Measurements from ENCODE around the gene SIPA1L3.

SIPA1L3 gene

GRCh38 chr19:38218204-38218603 is 311.2 kb downstream of the SIPA1L3 start:
- H3K4me3 ChIP-seq (ENCODE audit: low read length) = no peak overlapping the region
- TF ChIP-seq, protein P1, sequence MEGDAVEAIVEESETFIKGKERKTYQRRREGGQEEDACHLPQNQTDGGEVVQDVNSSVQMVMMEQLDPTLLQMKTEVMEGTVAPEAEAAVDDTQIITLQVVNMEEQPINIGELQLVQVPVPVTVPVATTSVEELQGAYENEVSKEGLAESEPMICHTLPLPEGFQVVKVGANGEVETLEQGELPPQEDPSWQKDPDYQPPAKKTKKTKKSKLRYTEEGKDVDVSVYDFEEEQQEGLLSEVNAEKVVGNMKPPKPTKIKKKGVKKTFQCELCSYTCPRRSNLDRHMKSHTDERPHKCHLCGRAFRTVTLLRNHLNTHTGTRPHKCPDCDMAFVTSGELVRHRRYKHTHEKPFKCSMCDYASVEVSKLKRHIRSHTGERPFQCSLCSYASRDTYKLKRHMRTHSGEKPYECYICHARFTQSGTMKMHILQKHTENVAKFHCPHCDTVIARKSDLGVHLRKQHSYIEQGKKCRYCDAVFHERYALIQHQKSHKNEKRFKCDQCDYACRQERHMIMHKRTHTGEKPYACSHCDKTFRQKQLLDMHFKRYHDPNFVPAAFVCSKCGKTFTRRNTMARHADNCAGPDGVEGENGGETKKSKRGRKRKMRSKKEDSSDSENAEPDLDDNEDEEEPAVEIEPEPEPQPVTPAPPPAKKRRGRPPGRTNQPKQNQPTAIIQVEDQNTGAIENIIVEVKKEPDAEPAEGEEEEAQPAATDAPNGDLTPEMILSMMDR (IDR thresholded peaks at IDR 0.05; ENCODE audit: insufficient read depth, low read depth, low read length, missing control alignments) = no peak
- DNase-seq (ENCODE audit: low read depth) = no peak

DNA sequence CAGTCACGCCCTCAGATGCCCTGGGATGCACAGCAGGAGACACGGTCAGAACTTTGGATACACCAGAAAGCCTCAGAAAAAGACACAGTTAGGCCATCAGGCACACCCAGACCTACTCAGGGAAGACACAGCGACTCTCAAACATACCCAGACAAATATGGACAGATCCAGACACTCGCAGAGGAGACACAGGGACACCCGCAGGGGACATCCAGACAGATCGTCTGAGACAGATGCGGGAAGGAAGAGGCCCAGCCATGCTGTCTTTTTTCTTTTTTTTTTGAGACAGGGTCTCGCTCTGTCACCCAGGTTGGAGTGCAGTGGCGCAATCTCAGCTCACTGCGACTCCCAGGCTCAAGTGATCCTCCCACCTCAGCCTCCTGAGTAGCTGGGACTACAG is 312.2 kb downstream of the SIPA1L3 start:
- no peak for DNase-seq (ENCODE audit: low read depth)
- no peak overlapping the region for H3K4me3 ChIP-seq (ENCODE audit: low read length)
- TF ChIP-seq, protein P1 (IDR thresholded peaks at IDR 0.05; ENCODE audit: insufficient read depth, low read depth, low read length, missing control alignments) = no peak

DNA sequence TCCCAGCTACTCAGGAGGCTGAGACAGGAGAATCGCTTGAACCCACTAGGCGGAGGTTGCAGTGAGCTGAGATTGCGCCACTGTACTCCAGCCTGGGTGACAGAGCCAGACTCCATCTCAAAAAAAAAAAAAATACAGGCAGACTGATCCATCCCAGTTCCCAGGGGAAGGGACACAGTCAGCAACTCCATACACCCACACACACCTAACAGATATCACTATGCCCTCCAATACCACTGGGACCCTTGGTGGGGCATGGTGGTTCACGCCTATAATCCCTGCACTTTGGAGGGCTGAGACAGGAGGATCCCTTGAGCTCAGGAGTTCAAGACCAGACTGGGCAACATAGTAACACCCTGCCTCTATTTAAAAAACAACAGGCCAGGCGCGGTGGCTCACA is 314.4 kb downstream of the SIPA1L3 start:
- no peak for DNase-seq (ENCODE audit: low read depth)
- TF ChIP-seq, protein P1 (IDR thresholded peaks at IDR 0.05; ENCODE audit: insufficient read depth, low read depth, low read length, missing control alignments) = no peak
- H3K4me3 ChIP-seq (ENCODE audit: low read length) = no peak overlapping the region

- H3K4me3 ChIP-seq (ENCODE audit: low read length) = no peak overlapping the region
- TF ChIP-seq, protein P1 (IDR thresholded peaks at IDR 0.05; ENCODE audit: insufficient read depth, low read depth, low read length, missing control alignments) = no peak
- peak; percentile 43 for DNase-seq (ENCODE audit: low read depth)
Observed at GRCh38 chr19:38221919-38222830, 315.2 kb downstream of the SIPA1L3 start.

- DNase-seq (ENCODE audit: low read depth) = no peak
- H3K4me3 ChIP-seq (ENCODE audit: low read length) = no peak overlapping the region
- TF ChIP-seq, protein P1 (IDR thresholded peaks at IDR 0.05; ENCODE audit: insufficient read depth, low read depth, low read length, missing control alignments) = no peak
Observed at GRCh38 chr19:38223119-38223523, 316.1 kb downstream of the SIPA1L3 start.

DNA sequence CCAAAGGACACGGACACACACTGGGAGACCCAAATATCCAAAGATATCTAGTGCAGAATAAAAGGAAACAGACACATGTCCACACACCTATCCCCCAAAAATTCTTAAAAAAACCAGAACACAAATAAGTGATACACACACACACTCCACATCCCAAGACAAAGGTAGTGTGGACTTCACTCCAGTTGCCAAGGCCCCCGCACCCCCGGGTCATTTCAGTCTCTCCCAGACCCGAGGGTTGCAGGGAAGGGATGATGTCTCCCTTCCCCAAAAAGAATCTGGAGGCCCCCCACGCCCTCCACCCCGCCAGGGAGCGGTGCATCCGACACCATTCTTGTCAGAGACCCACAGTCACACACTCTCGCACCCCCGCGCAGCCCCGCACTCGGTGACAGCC is 316.6 kb downstream of the SIPA1L3 start:
- TF ChIP-seq, protein P1 (IDR thresholded peaks at IDR 0.05; ENCODE audit: insufficient read depth, low read depth, low read length, missing control alignments) = no peak
- DNase-seq (ENCODE audit: low read depth) = no peak
- peak overlapping the region; percentile 45 for H3K4me3 ChIP-seq (ENCODE audit: low read length)
